GM18951 (cell line): Measurements from ENCODE around the gene TPM2.

Source experiments
- POLR2A ChIP-seq: IDR thresholded peaks from 4 replicates; pipeline ENCODE4 v1.6.1; 2011; ENCODE audit warnings: mild to moderate bottlenecking; ENCODE audit not compliant: insufficient read length, insufficient read depth; ENCODE audit errors: extremely low read depth
- in situ Hi-C: fragments of 300-500 bp; cut with MboI; formaldehyde crosslinking; loops from one replicate; pipeline ENCODE4 v1.12.0; 2022; ENCODE audit warnings: low sequenced_read_pairs, mixed read lengths, inconsistent platforms; ENCODE audit not compliant: unreplicated experiment

Gene TPM2

GRCh38 chr9:35696520-35697215 lies 6.9 kb upstream of the TPM2 start:
- in situ Hi-C loops, result no loop called here
- no peak for TF ChIP-seq POLR2A

- no peak for TF ChIP-seq POLR2A
- in situ Hi-C loops, result no loop called here
Measured at GRCh38 chr9:35695943-35696401, 6.2 kb upstream of the TPM2 start.

- in situ Hi-C loops, result no loop called here
Measured at GRCh38 chr9:35691757-35692301, 2.1 kb upstream of the TPM2 start.

GRCh38 chr9:35691334-35691650 lies 1.6 kb upstream of the TPM2 start:
- in situ Hi-C loops, result no loop called here
- no peak for TF ChIP-seq POLR2A

More at GRCh38 chr9:35691757-35692301, 2.1 kb upstream of the TPM2 start:
- no peak for TF ChIP-seq POLR2A

- in situ Hi-C loops, result no loop called here
- TF ChIP-seq POLR2A, result peak; percentile 10
Measured at GRCh38 chr9:35690614-35691333, 1.0 kb upstream of the TPM2 start.

GRCh38 chr9:35690294-35690613 lies 529 bp upstream of the TPM2 start:
- in situ Hi-C loops, result no loop called here
- no peak for TF ChIP-seq POLR2A

GRCh38 chr9:35688558-35689541 lies 875 bp downstream of the TPM2 start:
- in situ Hi-C loops, result no loop called here
- no peak for TF ChIP-seq POLR2A

- in situ Hi-C loops, result no loop called here
- TF ChIP-seq POLR2A, result no peak
Measured at GRCh38 chr9:35687972-35688557, 1.7 kb downstream of the TPM2 start.

- no peak for TF ChIP-seq POLR2A
- in situ Hi-C loops, result no loop called here
Measured at GRCh38 chr9:35687306-35687705, 2.4 kb downstream of the TPM2 start.

- in situ Hi-C loops, result no loop called here
- no peak for TF ChIP-seq POLR2A
Measured at GRCh38 chr9:35686222-35687203, 3.2 kb downstream of the TPM2 start.

GRCh38 chr9:35685506-35685905 lies 4.2 kb downstream of the TPM2 start:
- no peak for TF ChIP-seq POLR2A
- in situ Hi-C loops, result no loop called here

GRCh38 chr9:35684921-35685320 lies 4.8 kb downstream of the TPM2 start:
- in situ Hi-C loops, result no loop called here
- TF ChIP-seq POLR2A, result no peak
